SIG-M5 (cell line): ENCODE measurements around the gene C6orf89.
"Not testable (repeated sequence)": the region's sequence is repeated elsewhere in the genome, so short reads cannot be mapped to it uniquely, and the experiment has no call there.

Experiments
- DNase-seq: peaks from one replicate; lab custom pipeline; 2025; lab: John Stamatoyannopoulos, UW

C6orf89 gene

DNA sequence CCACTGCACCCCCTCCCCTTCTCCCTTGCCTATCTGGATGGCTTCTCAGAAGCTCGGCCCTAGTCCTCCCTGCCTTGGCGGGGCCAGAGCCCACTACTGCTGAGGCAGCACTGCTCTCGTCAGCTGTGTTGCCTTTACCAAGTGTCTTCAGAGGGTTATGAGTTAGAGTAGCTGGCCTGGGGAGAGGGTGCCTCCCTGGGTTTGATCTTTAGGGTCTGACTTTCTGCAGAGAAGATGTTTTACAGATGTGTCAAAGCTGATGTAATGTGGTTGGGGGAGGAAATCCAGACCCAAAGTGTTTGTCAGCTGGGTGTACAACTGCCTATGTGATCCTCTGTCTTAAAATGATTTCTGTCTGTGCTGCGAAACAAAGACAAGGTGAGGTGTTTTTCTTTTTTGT is 38.4 kb downstream of the C6orf89 start:
- DNase-seq = no peak

DNA sequence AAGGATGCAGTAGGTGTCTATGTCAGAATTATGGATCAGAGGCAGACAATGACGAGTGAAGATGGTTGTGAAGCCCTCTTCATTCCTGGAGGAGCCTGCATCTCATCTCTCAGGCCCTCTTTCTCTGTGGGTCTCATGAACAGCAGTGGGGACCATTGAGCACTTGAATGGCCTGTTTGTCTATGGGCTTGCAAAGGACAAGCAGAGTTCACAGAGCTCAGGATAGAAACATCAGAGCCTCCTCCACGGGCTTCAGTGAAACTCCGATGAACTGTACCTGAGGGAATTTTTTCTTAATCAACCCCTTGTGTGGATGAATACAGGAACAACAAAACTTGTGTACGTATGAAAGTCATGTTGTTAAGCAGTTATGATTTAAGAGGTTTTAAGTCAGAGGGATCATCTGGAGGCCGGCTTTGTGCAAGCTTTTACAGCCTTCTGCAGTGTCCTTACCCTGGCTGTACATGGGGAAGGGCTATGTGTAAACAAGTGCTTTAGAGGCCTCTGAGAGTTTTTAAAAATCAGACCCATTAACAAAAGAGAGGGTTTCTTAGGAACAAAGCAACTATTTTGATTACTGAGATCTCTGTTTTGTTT is 39.1 kb downstream of the C6orf89 start:
- DNase-seq = no peak

DNA sequence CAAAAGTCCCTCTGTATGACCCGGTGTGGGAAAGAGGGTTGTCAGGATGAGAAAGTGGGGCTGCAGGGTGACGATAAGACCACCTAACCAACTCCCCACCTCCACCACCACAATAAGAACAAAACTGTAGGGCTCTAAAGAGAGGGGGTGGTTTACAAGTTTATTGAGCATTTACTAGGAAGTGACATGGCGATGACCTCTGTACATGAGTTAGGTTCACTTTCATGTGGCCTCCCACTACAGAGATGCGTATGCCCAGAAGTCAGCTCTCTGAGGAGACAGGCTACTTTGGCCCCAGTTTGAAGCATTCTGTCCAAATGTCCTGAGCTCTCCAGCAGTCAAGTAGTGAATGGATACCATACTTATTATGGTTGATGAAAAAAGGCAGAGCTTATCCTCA is 40.1 kb downstream of the C6orf89 start:
- DNase-seq = no peak

DNA sequence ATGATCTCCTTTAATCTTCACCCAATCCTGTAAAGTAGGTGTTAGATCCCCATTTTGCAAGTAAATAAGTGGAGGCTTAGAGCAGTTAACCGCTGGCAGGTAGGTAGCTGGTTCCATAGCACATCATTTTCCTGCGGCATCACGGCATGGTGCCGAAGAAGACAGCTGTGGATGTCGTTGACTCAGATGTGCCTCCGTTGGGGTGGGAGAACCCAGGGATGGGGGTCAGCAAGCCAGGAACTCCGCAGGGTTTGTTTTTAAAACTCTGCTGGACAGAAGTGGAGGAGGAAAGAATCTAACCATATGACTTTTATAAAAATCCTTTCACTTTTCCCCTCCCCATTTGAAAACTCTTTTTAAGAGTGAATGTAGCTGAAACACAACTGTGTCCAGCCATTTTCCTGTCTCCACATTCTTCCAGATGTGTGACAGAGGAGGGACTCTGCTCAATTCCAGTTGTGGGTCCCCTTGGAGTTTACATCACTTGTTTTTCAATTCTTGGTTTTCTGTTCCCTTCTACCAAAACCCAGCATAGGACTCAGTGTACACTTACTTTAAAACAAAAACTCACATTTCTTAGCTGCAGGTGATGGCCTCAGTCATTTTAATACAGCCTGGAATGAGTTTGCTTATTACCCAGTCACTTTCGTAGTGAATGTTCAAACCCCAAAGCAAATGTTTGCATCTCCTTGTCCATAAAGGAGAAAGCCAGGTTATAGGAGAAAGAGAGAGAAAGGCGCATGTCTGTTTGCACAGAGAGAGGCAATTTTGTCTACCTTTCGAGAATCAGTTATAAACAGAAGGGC is 41.2 kb downstream of the C6orf89 start:
- DNase-seq = no peak

DNA sequence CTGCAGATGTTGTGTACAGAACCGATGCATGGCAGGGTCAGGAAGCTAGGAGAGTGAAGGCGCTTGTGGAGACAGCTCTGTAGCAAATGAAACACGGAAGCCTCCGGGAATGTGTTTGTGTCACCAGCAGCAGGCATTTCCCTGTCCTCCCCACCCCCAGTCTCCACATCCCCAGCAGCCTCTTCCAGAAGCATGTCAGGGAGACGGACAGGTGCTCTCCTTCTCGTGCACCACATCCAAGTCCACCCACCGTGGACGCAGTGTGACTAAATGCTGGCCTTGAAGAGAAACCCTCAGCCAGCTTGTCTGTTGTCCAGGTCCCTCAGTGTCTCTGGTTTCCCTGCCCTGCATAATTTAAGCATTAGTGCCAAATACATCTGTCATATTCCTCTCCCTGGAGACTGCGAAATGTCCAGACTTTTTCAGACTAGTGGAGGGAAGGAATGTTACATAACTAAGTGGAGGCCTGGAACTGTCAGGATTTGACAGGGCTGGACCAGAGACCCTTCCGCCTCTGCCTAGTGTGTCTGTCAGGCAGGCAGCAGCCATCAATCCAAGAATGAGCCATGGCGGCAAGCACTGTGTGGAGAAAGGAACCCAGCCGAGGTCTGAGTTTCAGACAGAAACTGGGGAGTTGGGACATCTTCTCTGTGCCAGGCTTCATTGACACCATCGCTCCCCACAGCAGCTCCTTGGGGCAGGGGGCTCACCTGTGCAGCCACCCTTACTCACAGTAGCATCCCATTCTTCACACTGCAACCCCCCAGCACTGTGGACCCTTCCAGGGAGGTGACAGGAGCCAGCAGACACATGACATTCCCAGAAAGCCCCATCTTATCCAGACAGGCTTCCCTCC is 42.2 kb downstream of the C6orf89 start:
- DNase-seq = no peak

DNA sequence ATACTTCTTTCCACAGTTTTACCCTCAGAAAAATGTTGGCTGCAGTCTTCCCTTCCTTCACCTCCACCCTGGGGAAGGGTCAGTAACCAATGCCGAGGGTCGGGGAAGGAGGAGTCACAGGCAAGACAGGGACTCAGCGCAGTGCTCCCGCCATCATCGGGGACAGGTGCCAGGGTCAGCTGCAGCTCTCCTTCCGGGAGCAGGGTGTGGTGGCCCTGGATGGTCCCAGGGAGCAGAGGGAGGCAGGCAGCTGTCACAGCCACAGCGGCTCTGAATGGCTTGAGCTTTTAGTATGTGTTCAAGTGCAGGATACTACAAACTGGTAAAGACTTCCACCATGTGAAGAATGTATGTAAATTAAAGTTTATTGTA is 42.8 kb downstream of the C6orf89 start:
- DNase-seq = no peak

DNA sequence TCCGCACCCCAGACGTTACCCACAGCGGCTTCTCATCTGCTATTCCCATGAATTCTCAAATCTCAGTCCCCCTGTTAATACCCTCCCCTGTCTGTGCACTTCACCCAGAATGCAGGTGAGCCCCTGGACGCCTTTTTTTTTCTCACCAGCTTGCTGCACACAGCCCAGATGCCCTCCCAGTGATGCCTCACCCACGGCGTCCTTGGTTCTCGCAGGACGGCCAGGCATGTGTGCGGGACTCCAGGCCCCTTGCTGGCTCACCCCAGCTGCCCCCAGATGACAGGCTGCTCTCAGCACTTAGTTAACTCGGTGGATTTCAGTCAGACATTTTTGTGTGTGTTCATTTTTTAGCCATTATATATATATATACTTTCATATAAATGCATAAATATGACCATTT is 43.4 kb downstream of the C6orf89 start:
- no peak for DNase-seq

DNA sequence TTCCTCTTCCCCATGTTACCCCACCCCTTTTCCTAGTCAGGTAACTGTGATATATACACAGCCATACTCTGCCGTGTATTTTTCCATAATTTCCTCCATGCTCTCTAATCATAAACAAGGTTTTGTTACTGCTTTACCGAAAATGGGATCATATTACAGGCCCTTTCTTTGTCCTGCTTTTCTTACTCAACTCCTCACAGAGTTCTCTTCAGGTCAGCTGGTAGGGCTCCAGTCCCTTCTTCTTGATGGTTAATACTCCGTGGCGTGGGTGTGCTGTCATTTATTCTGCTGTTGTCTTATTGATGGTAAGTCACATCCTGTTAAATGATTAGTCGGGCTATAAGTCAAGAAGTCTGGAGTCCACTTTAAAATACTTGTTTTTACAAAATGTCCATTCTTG is 43.9 kb downstream of the C6orf89 start:
- no peak for DNase-seq

DNA sequence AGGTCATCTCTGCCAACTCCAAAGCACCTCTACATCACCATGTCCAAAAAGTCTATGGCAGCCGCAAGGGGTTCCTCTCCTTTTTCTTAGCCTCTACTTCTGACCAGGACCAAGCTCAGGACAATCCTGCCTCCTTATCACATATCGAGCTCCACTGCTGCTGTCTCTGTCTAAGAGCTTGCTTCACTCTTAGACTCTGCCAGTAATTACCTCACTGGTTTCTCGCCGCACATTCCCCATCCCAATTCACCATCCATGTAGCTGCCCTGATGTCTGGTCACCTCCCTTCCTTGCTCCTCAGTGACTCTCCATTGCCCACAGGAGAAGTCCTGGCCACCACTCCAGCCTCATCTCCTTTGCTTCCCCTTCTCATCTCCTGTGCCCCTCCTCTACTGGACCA is 44.7 kb downstream of the C6orf89 start:
- DNase-seq = no peak

DNA sequence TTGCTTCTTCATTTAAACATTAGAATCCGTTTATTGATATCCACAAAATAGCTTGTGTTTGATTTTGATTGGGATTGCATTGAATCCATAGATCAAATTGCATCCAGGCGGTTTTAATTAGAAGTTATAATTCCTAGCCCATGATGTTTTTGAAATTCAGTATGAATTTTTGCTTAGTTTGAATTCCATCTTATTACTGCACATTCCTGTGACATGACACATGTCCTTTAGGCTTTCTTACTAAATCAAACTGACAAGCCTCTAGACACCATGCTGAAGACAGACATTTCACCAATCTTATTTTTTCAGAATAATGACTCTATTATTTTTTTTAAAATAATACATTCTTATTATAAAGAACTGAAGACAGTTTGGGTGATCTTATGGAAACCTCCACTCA is 47.4 kb downstream of the C6orf89 start:
- DNase-seq = no peak

DNA sequence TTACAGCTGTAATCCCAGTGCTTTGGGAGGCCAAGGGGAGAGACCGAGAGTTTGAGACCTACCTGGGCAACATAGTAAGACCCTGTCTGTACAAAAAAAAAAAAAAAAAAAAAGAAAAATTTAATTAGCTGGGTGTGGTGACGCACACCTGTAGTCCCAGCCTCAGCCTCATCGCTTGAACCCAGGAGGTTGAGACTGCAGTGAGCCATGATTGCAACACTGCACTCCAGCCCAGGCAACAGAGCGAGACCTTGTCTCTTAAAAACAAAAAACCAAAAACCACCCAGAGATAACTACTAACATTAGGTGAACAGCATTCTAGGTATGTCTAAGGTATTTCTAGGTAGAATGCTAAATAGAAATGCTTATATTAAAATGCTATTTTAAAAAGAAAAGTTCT is 47.8 kb downstream of the C6orf89 start:
- DNase-seq = no peak

DNA sequence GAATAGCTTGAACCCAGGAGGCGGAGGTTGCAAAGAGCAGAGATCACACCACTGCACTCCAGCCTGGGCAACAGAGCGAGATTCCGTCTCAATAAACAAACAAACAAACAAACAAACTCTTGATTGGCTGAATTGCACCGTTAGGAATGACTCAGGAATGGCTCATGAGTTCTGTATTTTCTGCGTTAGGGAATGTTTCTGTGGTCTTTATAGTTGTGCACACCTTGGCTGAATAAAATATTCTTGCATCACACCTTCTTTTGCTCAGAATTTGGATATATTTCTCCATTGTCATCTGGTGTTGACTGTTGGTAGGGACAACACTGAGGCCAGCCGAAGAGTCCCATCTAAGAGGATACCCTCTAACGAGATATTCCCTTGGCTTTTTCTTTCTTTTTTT is 49.1 kb downstream of the C6orf89 start:
- no peak for DNase-seq

DNA sequence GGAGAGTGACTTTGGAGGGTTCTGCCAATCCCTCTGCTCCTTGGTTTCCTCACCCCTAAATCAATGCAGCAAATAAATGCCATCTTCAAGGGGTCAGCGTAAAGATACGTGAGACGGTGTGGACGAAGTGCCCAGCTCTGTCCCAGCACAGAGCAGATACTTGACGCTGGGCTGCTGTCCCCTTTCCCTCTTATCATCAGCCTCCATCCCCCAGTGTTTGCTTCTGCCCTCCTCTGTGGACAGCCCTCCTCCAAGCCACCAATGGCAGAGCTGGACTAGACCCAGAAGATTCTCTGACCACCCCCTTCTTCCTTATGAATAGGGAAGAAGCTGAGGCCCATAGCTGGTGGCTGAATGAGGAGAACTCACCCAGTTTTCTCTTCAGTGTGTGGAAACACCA is 51.1 kb downstream of the C6orf89 start:
- DNase-seq = no peak

DNA sequence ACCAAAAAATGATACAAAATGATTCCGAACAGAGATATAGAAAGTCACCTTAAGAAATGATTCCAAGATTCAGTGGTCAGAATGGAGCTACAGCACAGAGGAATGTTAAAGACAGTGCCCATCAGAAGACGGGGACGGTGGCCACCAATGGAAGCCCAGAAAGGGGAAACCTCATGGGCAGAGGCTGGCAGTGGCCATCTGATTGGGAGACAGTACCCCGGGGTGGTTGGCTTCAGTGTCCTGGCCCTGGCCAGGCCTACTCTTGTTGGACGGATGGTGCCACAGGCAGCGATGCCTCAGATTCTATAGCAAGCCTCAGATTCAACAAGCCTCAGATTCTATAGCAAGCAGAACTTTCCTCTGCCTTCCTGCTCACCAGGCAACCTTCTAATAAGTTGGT is 52.1 kb downstream of the C6orf89 start:
- no peak for DNase-seq

DNA sequence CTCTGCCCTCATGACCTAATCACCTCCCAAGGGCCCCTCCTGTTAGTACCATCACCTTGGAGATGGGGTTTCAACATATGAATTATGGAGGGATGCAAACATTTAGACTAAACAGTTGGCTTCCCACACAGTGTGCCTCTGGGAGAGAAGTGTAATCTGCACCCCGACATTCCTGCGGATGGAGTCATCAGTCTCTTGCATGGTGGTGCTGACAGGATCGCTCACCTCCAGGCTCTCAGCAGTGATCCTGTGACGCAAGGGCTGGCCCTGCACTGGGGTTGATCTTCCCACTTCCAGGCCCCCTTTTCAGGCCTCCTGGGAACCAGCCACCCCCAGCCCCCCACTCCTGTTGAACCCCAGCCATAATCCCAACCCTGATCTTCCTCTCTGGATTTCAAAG is 52.8 kb downstream of the C6orf89 start:
- no peak for DNase-seq

DNA sequence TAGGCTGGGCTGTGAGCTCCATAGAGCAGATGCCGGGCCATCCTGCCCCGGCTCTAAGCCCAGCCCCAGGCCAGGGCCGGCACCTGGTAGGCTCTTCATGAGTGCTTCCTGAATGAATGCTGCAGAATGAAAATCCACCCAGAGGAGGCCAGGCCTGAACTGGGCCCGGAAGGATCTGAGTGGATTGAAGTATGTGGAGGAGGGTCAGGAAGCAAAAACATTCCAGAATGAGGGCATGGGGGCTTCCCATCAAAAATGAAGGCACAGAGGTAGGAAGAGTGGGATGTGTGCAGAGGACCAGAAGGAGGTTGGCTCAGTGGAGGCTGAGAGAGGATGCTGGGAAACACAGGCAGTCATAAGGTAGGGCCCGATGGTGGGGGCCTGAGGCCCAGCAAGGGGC is 53.3 kb downstream of the C6orf89 start:
- not testable (repeated sequence) for DNase-seq

DNA sequence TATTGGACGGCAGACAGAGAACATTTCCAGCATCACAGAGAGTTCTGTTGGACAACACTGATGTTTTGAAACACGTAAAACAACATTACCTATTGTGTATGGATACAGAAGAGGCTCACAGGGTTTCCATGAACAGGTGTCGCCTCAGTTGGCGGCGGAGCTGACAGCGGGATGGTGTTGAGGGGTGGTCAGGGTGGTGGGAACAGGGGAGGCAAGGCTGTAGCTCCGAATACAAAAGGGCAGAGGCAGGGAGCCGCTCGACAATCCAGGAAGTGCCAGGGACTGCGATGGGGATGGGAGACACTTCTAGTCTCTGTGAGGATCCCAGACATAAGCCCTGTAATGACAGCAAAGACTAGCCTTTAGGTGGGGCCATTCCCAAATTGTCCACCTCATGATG is 54.3 kb downstream of the C6orf89 start:
- DNase-seq = no peak

DNA sequence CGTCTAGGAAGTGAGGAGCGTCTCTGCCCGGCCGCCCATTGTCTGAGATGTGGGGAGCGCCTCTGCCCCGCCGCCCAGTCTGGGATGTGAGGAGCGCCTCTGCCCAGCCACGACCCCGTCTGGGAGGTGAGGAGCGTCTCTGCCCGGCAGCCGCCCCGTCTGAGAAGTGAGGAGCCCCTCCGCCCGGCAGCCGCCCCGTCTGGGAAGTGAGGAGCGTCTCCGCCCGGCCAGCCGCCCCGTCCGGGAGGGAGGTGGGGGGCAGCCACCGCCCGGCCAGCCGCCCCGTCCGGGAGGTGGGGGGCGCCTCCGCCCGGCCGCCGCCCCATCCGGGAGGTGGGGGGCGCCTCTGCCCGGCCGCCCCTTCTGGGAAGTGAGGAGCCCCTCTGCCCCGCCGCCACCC is 55.8 kb downstream of the C6orf89 start:
- not testable (repeated sequence) for DNase-seq

DNA sequence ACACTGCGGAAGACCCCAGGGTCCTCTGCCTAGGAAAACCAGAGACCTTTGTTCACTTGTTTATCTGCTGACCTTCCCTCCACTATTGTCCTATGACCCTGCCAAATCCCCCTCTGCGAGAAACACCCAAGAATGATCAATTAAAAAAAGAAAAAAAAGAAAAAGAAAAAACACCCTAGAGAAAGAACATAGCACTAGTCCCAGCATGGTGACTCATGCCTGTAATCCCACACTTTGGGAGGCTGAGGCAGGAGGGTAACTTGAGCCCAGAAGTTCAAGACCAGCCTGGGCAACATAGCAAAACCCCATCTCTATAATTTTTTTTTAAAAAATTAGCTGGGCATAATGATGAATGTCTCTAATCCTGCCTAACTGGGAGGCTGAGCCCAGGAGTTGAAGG is 56.6 kb downstream of the C6orf89 start:
- DNase-seq = not testable (repeated sequence)

DNA sequence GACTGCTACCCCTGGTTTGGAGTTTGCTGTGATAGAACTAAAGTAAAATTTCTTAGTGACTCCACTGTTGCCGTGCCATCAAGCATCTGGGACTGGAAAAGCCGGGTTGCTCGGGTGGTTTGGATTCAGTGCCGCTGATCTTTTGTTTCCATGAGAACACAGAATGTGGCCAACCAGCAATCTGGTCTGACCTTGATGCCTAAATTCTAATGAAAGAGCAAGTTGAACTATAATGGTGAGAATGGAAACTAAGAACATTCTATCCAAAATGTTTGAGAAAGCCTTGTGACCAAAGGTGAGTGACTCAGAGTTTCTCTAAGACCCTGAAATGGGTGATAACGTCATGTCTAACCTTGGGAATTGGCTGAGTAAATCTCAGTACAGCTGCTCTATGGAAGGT is 58.9 kb downstream of the C6orf89 start:
- DNase-seq = no peak

DNA sequence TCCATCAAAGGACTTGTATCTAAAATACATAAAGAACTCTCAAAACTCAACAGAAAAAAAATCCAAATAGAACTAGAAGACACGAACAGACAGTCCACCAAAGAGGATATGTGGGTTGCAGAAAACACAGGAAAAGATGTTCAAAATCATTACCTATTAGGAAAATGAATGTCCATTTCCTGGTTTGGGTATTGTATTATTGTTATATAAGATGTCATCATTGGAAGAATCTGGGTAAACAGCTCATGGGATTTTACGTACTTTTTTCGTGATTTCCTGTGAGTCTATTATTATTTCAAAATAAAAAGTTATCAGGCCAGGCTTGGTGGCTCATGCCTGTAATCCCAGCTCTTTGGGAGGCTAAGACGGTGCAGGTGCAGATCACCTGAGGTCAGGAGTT is 59.5 kb downstream of the C6orf89 start:
- DNase-seq = no peak

DNA sequence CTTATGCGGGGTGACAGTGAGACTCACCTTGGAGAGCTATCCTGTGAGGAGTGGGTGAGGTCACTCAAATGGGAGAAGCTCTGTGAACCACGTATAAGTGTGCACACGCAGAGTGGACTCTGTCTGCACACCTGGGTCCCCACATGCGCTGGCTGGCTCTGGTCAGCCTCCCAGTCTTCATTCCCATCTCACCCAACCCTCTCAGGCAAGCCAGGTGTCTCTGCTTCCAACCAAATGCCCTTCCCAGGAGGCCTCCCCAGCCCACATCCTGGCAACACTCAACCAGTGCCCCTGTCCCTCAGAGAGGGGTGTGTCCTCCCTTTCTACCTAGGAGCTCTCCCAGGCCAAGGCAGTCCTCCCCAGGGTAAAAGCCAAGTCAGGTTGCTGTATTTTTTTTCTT is 60.8 kb downstream of the C6orf89 start:
- DNase-seq = no peak
